HG03558 (cell line): ENCODE results near the gene CCDC188.

Source experiments
- ATAC-seq: cut with Tn5 transposase; IDR thresholded peaks from one replicate; pipeline ENCODE4 v1.9.1; 2021; ENCODE audit warnings: moderate number of reproducible peaks; ENCODE audit not compliant: unreplicated experiment; ENCODE audit errors: extremely low read depth

Gene CCDC188

DNA sequence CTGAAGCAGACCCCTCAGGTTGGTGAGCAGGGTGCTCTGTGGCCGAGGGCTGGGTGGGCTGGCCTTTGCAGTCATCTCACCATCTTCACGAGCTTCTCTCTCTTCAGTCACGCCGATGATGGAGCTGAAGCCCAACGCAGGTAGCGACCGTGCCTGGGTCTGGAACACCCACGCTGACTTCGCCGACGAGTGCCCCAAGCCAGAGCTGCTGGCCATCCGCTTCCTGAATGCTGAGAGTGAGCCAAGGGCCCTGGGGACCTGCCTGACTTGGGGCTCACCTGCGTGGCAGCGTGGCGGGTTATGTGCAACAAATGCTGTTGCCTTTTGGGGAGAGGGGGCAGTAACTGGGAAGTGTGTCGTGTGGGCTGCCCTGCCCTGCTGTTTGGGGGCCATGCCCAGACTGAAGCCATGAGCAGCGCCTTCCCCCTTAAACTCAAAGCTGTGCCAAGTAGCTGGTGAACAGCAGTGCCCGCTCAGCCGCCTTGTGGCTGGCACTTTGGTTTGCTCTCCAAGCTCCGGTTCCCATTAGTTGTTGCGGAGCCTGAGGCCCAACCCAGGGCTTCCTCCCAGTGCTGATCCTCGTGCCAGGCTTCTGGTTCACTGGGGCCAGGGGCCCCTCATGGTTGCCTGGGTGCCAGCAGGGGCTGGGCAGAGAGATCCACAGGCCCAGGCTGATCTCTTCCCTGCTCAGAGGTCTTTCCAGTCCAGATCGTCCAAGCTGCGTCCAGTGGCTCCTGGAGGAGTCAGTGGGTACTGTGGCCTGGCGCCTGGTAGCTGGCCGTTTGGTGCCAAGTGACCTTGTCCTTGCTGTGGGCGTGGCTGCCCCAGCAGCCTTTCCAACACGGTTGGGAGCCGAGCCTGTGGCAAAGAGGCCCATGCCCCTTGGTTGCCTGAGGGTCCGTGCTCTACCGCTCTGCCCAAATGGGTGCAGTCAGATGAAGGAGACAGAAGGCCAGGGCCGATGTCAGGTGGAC is 25.4 kb downstream of the CCDC188 start:
- ATAC-seq = no peak

DNA sequence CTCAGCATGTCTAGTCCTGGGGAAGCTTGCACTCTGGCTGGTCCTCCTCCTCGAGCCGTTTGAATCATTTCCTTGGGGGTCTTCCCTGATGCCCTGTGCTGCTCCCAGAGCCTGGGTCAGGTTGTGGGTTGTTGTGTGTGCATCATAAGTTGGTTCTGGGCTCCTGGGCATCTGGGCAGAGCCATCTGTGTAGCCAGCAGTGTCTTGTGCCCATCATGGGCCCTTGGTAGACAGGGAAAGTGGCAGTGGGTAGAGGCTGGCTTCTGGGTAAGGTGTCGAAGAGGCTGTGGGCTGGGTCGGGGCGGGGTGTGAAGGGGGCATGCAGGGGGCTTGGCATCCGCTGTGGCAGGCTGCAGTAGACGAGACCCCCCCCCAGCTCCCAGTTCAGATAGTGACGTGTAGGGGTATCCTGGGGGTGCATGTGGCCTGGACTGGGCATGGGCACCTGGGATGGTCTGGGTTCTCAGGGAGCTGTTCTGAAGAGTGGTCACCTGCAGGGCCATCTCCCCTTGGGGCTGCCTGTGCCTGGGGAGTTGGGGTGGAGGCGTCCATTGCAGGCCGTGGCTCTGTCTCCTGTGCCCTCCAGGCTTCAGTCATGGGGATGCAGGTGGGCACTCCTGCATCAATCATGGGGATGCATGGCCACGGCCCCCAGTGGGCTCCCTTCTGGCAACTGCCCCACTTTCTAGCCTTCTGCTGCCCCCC is 26.6 kb downstream of the CCDC188 start:
- no peak for ATAC-seq

- ATAC-seq = no peak
Observed at GRCh38 chr22:20123366-20124082, 27.3 kb downstream of the CCDC188 start.

DNA sequence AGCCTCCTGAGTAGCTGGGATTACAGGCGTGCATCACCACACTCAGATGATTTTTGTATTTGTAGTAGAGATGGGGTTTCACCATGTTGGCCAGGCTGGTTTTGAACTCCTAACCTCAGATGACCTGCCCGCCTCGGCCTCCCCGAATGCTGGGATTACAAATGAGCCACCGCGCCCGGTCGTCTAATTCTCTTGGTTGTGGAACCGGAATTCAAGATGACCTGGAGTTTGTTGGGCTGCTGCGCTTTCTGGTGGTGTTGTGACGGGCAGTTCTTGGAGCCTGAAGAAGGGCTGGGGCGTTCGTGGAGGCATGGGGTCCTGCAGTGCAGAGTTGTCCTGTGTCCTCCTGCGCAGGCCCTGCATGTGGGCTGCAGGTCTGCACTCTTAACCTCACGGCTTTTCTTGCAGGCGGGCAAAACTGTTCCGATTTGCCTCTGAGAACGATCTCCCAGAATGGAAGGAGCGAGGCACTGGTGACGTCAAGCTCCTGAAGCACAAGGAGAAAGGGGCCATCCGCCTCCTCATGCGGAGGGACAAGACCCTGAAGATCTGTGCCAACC is 28.9 kb downstream of the CCDC188 start:
- ATAC-seq = no peak

DNA sequence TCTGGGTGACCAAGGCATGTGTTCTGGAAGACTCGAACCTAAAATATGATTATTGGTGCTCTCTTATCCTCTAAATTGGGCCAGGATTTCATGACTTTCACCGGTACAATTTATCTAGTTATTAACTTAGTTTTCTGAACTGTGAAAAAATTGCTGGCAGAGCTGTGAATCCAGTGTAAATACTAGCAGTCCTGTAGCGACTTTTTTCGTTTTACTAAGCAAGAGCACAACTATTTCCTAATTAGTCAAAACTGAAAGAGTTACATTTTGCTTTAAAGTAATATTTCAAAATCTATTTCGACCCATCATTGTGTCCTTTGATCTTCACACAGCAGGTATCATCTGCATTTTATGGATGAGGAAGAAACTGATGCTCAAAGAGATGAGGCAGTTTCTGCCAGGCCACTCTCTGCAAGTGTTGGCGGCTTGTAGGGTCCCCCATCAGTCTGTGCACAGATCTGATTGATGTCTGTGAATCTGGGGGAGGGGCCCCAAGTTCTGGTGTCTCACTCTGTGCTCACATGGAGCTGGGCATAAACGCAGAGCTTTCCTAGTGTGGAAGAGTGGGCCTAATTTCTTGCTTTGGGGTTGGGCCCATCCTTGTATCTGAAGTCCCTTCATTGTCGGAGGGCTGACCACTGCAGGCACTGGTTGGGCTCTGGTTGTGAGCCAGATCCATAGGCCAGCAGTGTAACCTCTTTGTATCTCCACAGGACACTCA is 32.4 kb downstream of the CCDC188 start:
- no peak for ATAC-seq

- peak; percentile 11 for ATAC-seq
Observed at GRCh38 chr22:20117633-20118299, 33.1 kb downstream of the CCDC188 start.

DNA sequence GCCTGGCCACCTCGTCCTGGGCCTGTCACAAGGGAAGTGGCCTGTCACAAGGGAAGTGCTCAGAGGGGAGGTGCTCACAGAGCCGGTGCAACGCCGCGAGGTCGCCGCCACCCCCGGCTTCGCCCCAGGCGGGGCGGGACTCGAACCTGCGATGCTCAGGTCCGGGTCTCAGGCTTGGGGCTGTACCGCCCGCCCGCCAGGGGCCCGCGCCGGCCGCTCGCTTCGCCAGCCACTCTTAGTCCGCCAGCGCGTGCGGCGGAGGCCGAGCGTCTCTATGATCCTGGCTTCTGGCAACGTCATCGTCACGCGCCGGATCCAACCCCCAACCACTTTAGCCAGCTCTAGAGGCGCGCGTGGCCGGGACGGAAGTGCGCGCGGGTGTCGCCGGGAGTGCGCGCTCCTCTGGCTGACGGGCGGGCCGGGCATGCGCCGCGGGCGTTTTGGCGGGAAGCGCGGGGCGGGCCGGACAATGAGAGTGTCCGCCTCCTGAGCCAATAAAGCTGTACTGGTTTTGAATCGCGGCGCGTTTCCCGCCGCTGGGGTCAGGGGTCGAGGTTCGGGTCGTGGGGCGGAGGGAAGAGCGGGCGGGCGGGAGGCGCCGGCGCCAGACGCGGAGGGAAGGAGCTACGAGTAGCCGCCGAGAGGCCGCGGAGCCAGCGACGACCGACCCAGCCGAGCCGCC is 33.8 kb downstream of the CCDC188 start, which contains the start of gene TRMT2A:
TRMT2A (minus strand) TSS at position 276 of the 682 bp plus-strand sequence. CDS start 320 bp downstream, outside the sequence.
- peak; percentile 52 for ATAC-seq

DNA sequence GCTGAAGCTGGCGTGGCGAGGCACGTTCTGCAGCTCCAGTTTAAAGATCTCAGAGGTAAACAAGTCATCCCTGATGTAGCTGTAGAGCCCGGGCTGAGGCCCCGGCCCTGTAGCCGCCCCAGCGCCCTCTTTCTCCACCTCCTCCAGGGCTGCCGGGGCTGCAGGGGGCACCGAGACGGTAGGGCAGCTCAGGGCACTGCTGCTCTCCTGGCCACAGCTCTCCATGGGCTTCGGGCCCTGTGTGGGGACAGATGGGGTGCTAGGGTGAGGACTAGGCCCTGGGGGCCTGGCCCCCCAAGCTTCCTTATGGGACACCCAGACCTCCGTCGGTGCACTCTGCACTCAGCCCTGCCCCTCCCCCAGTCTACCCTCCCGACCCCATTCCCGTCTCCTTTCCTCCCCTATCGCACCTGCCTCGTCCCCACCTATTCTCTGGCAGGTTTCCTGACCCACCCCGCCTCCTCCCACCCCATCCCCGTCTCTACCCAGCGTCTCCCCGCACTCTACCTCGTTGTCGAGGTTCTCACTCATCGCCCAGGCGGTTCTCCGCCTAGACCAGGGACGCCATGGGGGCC is 34.4 kb downstream of the CCDC188 start:
- no peak for ATAC-seq

- no peak for ATAC-seq
Observed at GRCh38 chr22:20115691-20116375, 35.0 kb downstream of the CCDC188 start, which contains the start of gene RANBP1. RANBP1 (plus strand) TSS chr22:20116104; CDS start chr22:20116185, 81 bp downstream.

- ATAC-seq = no peak
Observed at GRCh38 chr22:20114506-20115475, 36.1 kb downstream of the CCDC188 start.

- ATAC-seq = no peak
Observed at GRCh38 chr22:20113551-20114310, 37.1 kb downstream of the CCDC188 start.

GRCh38 chr22:20112623-20113511 is 38.0 kb downstream of the CCDC188 start:
- ATAC-seq = no peak

GRCh38 chr22:20111689-20112622 is 38.9 kb downstream of the CCDC188 start:
- ATAC-seq = no peak
